ENCODE data around the gene SALL1.

The SALL1 gene

DNA sequence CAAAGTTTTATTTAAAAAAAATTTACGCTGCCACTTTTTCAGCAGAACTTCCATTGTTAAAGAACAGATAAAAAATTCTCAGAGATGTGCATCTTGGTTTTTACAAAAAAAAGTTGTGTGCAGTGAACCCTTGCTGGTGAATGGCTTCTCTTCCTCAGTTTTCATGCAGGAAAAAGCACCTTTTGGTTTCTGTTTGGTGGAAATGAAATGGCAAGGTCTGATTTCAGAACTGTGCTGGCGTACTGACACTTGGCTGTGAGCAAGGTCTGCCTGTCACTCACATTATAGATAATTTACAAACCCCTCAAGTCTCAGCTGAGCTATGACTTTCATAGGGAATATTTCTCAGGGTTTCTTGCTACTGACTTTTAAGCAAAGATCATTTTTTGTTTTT lies 5.7 kb upstream of the SALL1 start:
- DNase-seq (ENCODE audit: low read depth) = no peak

- DNase-seq (ENCODE audit: low read depth) = no peak
These were observed 5.0 kb upstream of the SALL1 start for GRCh38 chr16:51155820-51156806.

GRCh38 chr16:51155199-51155607 lies 4.1 kb upstream of the SALL1 start:
- no peak for DNase-seq (ENCODE audit: low read depth)

DNA sequence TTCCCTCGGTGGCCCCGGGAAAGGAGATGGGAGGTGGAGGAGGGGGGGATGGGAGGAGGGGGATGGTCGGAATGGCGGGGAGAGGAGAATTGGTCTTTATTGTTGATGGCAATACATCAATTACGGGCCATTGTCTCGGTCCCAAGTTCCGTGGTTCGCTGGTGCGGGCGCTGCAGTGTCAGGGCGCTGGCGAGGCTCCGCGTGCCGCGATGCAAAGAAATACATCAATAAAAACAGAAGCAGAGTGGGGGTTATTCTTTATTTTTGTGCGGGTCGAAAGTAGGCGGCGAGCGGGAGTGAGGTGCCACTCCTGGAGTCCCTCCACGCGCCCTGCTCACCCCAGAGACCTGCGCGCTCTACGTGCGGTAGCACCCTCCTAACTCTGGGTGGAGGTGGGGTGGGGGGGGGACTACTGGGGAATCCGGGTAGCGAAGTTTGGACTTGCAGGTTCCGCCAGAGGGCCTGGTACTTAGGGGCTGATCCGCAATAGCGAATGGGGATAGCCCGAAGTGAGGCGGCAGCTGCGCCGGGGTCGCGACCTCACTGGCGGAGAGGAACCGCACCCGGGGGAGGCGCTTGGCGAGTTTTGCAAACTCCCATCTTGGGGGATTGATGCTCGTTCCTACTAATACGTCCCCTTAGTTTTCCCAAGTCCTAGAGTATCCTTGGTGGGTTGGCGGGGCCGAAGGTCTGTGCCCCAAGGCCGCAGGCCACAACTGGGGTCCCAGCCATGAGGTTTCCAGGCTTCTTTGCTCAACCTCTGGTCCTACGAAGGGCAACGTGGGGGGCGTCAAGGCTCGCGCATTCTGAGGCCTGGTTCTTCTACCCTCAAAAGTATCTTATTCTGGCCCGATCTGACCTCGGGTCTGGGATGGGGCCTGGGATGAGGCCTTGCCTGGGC lies 3.5 kb upstream of the SALL1 start:
- no peak for DNase-seq (ENCODE audit: low read depth)

- no peak for DNase-seq (ENCODE audit: low read depth)
These were observed 2.5 kb upstream of the SALL1 start for GRCh38 chr16:51153577-51154031.

DNA sequence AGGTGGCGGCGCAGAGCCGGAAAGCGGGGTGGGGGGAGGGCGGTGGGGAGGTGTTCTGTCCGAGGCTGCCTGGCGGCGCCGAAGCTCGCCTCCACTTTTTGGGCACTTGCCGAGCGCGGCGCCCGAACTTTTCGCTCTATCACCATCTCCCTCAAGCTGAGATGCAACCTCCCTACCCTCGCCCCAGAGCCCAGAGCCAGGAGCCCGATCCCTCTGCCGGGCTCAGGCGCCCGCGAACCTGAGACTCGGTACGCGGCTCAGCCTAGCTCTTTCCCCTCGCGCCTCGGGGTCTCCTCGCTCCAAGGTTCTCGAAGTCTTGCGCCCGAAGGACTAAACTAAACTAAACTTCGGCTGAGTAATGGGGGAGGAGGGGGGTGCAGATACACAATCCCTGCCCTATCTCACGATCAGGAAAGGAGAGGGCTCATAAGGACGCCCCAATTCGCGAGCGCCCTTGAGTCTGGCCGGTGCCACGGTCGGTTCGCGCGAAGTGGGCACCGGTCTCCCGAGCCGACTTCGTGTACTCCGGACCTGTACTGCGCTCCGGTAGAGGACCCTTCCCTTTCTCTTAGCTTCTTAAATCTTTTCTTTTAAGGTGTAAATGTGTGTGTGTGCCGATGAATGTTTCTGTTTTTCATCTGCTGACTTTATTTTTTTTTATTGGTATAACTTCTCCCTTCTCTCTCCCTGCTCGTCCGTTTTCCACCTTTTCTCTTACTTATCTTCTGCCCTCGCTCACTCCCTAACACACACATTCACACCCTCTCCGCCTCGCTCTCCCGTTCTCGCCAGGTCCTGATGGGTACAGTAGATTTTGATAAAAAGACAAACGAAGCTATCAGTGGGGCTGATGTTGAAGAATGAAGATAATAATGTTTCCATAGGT lies 1.9 kb upstream of the SALL1 start:
- no peak for DNase-seq (ENCODE audit: low read depth)

GRCh38 chr16:51151961-51152663 lies 1.0 kb upstream of the SALL1 start:
- DNase-seq (ENCODE audit: low read depth) = no peak

- no peak for DNase-seq (ENCODE audit: low read depth)
These were observed 428 bp upstream of the SALL1 start for GRCh38 chr16:51151435-51151960.

DNA sequence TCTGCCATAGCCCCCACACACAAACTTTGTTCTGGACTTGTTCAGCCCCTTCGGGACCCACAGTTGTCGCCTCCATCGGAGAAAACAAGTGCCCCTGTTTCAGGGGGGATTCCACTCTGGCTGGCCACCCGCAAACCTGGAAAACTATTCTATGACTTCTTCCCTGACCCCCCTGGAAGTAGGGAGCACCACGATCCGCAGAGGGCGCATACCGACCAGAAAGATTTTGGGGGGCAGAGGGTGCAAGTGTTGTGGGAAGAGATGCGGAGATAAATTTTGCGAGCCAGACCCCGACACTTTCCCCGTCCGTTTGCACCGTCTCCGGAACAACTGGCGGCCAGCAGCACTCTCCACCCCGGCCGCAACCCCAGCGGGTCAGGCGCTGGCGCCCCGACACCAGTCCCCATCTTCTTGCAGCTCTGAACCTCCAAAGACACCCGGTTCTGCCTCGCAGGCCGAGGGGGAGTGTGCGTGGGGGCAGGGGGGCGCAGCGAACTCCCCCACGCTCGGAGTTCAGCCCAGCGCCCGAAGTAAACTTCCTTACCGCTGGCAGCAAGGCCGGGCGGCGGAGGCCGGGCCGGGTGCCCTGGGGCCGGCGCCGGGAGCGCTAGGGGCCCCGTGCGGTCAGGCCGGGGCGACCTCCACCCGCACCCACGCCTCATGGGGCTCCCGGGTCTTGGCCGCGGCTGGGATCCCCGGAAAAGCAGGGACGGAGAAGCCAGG lies 744 bp downstream of the SALL1 start:
- no peak for DNase-seq (ENCODE audit: low read depth)

DNA sequence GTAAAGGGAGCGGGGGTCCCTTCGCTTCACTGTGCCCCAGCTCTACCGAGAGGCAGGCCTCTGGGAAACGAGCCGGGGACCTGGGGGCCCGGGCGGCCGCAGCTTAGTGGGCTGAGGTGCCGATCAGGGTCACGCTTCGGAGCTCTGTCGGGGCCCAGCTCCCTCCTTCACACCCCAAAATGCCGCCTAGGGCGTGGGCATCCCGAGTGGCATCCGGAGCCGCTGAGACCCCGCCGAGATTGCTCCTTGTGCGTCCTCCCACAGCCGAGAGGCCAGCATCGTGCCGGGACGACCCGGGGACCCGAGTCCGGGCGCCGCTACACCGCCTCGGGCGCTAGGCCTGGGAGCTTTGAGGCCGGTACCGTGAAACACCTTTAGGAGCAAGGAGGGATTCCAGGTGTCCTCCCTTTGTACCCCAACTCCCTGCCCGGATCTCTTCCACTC lies 1.3 kb downstream of the SALL1 start:
- no peak for DNase-seq (ENCODE audit: low read depth)

GRCh38 chr16:51149251-51149661 lies 1.8 kb downstream of the SALL1 start:
- DNase-seq (ENCODE audit: low read depth) = no peak

GRCh38 chr16:51148678-51149228 lies 2.3 kb downstream of the SALL1 start:
- no peak for DNase-seq (ENCODE audit: low read depth)

DNA sequence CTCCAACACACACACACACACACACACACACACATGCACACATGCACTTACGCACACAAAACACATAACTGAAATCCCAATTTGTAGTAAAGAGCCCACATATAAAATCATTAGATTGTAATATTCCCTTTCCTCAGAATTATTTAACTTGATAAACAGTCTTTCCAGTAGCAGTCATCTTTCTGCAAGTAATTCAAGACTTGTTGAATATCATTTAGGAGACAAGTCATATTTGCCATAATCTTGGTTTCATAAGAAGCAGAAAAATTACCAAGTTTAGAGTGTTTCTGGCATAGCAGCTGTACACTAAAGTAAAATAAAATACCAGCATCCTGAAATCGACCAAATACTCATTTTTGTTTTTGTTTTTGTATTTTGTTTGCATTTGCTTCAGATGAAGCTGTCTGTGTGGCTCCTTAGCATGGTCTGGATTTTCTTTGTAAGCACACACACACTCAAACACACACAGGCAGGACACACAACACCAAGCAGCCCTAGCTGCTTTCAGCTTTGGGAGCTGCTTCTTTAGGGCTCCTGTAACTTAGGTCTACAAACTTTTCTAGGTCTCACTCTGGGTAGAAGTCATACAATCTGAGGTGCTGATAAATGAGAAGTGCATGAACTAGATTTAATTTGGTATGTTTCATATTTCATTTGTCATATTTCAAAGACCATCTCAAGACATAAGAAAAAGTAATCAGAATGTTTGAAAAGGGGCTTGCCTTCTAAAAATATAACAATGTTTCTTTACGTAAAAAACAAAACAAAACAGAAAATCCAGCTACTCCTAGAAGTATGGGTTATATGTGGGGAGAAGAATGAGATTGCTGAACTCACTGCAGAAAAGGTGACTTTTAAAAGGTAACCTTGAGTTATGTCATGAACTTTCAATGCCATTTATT lies 3.0 kb downstream of the SALL1 start:
- DNase-seq (ENCODE audit: low read depth) = no peak

GRCh38 chr16:51146256-51146924 lies 4.7 kb downstream of the SALL1 start:
- DNase-seq (ENCODE audit: low read depth) = no peak

- no peak for DNase-seq (ENCODE audit: low read depth)
These were observed 6.9 kb downstream of the SALL1 start for GRCh38 chr16:51144203-51144602.

GRCh38 chr16:51143196-51143977 lies 7.7 kb downstream of the SALL1 start:
- no peak for DNase-seq (ENCODE audit: low read depth)

DNA sequence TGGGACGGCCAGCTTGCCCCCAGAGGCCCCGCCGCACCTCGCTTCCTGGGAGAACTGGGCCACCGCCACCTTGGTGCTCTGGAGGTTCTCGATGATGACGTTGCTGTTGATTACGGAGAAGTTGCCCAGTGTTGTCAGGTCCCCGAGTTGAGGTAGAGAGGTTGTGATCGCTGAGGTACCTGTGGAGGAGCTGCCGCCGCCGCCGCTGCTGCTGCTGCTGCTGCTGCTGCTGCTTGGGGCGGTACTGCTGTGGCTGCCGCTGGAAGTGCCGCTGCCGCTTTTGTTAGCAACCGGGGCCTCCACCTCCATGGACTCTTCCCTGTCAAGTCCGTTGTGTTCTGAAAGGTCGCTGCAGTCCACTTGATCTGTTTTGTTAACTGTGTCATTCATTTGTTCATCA lies 9.5 kb downstream of the SALL1 start:
- no peak for DNase-seq (ENCODE audit: low read depth)
